ENCODE data around the gene LY6G5B. TPM values are rescaled to one million over a fixed set of nuclear protein-coding genes. Genes with fewer than 3 reads are reported as not detected.
A peak's percentile ranks its signal among the peaks of the same experiment; 100 is the strongest.

The LY6G5B gene
- total and polyA plus RNA-seq, 2 donors from 2014 or later: 2.5 to 15.1 TPM

DNA sequence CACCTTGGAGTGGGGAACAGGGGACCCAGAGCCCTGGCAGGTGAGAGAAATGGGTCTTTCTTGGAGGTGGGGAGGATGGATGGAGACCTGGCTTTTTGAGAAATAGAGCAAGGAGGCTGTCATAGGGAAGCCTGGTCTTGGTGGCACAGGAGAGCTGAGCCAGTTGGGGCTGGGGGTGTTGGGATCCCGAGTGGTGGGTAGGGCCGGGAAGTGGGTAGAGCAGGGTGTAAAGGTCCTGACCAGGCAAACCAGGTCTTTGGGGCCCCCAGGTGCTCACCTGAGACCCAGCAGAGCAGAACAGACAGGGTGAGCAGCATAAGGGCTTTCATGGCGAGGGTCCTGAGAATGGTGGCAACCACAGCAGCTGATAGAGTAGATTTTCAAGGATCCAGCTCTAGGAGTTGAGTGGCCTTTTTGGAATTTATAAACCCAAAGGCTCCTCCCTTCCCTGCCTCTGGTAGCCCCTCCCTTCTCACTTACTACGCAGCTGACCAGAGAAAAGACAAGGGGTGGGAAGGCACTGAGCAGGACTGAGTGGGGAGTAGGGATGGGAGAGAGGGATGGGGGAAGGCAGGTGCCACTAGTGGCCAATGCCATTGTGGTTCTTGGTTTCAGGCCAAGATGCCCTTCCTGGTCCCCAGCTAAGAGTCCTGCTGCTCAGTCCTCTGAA is 51.7 kb downstream of the LY6G5B start, which contains the start of gene LY6G6C:
LY6G6C (minus strand) TSS at position 396 of the 670 bp plus-strand sequence; CDS start at position 329, 67 bp downstream.
- Histone ChIP-seq H3K27me3 (ENCODE audit: control insufficient read depth, insufficient read depth, low read length) (no peaks in the 10 kb centered on the region), H3K4me3 (ENCODE audit: low read length in 3 of 3) (no peak within 1 kb of the TSS), H3K9ac (ENCODE audit: low read length in 3 of 3) (no peak within 1 kb of the TSS), H3K36me3 (ENCODE audit: control insufficient read depth in 2 of 3, insufficient read depth in 3 of 3, low read length in 3 of 3) (peaks cover under 1 to 8% (median under 1%) of the 10 kb centered on the region in 3 donors), H3K4me1 (ENCODE audit: control insufficient read depth in 2 of 3, insufficient read depth in 2 of 3, low read depth in 1 of 3, low read length in 3 of 3) (no peaks in the 10 kb centered on the region), H3K9me3 (ENCODE audit: control insufficient read depth in 2 of 3, insufficient read depth in 1 of 3, low read length in 3 of 3) (no peaks in the 10 kb centered on the region), H3K27ac (ENCODE audit: low read depth in 2 of 2, low read length in 2 of 2) (no peak within 1 kb of the TSS)
- TF ChIP-seq, protein P1, sequence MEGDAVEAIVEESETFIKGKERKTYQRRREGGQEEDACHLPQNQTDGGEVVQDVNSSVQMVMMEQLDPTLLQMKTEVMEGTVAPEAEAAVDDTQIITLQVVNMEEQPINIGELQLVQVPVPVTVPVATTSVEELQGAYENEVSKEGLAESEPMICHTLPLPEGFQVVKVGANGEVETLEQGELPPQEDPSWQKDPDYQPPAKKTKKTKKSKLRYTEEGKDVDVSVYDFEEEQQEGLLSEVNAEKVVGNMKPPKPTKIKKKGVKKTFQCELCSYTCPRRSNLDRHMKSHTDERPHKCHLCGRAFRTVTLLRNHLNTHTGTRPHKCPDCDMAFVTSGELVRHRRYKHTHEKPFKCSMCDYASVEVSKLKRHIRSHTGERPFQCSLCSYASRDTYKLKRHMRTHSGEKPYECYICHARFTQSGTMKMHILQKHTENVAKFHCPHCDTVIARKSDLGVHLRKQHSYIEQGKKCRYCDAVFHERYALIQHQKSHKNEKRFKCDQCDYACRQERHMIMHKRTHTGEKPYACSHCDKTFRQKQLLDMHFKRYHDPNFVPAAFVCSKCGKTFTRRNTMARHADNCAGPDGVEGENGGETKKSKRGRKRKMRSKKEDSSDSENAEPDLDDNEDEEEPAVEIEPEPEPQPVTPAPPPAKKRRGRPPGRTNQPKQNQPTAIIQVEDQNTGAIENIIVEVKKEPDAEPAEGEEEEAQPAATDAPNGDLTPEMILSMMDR (IDR thresholded peaks at IDR 0.05; ENCODE audit: borderline replicate concordance, extremely low read depth, insufficient read depth): no peak
- intact Hi-C loops (cut with DNase I): no loop called here
- FAIRE-seq: no peak
- peak in 1 of 5 donors; percentile 6 for DNase-seq

DNA sequence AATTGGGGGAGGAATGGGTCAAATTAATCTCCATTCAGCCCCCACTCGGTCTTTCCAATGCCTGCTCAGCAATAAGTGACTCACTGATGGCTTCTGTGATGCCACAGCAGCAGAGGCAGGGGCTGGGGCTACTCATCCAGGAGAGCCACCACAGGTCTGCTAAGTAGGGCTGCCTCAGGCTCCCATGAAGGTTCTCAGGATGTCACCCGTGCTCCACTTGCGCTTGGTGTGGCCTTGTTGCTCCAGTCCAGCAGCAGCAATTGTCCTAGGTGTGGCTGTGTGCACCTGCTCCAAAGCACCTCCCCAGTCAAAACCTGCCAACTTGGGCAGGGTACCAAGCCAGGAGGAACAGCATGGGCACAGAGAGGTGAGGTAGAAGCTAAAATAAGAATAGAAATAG is 52.4 kb downstream of the LY6G5B start:
- FAIRE-seq (no peak), DNase-seq (peak in 1 of 5 donors; percentile 34)
- no peaks in the 10 kb centered on the region for H3K9me3 ChIP-seq (ENCODE audit: control insufficient read depth in 2 of 3, insufficient read depth in 1 of 3, low read length in 3 of 3)
- H3K4me3 ChIP-seq (ENCODE audit: low read length in 3 of 3): no peak overlapping the region
- H3K27me3 ChIP-seq (ENCODE audit: control insufficient read depth, insufficient read depth, low read length): no peaks in the 10 kb centered on the region
- intact Hi-C loops (cut with DNase I): no loop called here
- peaks cover 5 to 14% (median 6%) of the 10 kb centered on the region in 3 donors for H3K36me3 ChIP-seq (ENCODE audit: control insufficient read depth in 2 of 3, insufficient read depth in 3 of 3, low read length in 3 of 3)
- no peak overlapping the region for H3K27ac ChIP-seq (ENCODE audit: low read depth in 2 of 2, low read length in 2 of 2)
- TF ChIP-seq, protein P1 (IDR thresholded peaks at IDR 0.05; ENCODE audit: borderline replicate concordance, extremely low read depth, insufficient read depth): no peak
- no peaks in the 10 kb centered on the region for H3K4me1 ChIP-seq (ENCODE audit: control insufficient read depth in 2 of 3, insufficient read depth in 2 of 3, low read depth in 1 of 3, low read length in 3 of 3)
- H3K9ac ChIP-seq (ENCODE audit: low read length in 3 of 3): no peak overlapping the region

Small RNA genes within 50 kb of the gene (microRNA-seq; reads per million reads assigned to microRNA genes)
- gene MIR4646 (not detected), gene MIR6832 (not detected)

Other genes starting within 250 kb of the LY6G5B start
Only the 30 nearest of the 37 such genes appear.
- gene MCCD1, start 141.0 kb upstream of the LY6G5B start, total RNA-seq: 3.5 TPM
- gene MCCD1, start 141.0 kb upstream of the LY6G5B start, polyA plus RNA-seq (ENCODE audit: insufficient read depth, low read depth, low replicate concordance): 325 TPM
- 295 TPM for gene DDX39B, start 128.0 kb upstream of the LY6G5B start, total RNA-seq
- gene DDX39B, start 128.0 kb upstream of the LY6G5B start, polyA plus RNA-seq (ENCODE audit: insufficient read depth, low read depth, low replicate concordance): 183 TPM
- gene ATP6V1G2, start 123.4 kb upstream of the LY6G5B start, total RNA-seq: 1.2 TPM
- gene ATP6V1G2, start 123.4 kb upstream of the LY6G5B start, polyA plus RNA-seq (ENCODE audit: insufficient read depth, low read depth, low replicate concordance): 6.0 TPM
- gene NFKBIL1, start 122.4 kb upstream of the LY6G5B start, total RNA-seq: 20.0 TPM
- gene NFKBIL1, start 122.4 kb upstream of the LY6G5B start, polyA plus RNA-seq (ENCODE audit: insufficient read depth, low read depth, low replicate concordance): 28.2 TPM
- gene LTA, start 97.7 kb upstream of the LY6G5B start, total RNA-seq: 0.35 TPM
- not detected for gene LTA, start 97.7 kb upstream of the LY6G5B start, polyA plus RNA-seq (ENCODE audit: insufficient read depth, low read depth, low replicate concordance)
- 5.4 TPM for gene TNF, start 94.4 kb upstream of the LY6G5B start, total RNA-seq
- 0.69 TPM for gene TNF, start 94.4 kb upstream of the LY6G5B start, polyA plus RNA-seq (ENCODE audit: insufficient read depth, low read depth, low replicate concordance)
- gene LTB, start 87.6 kb upstream of the LY6G5B start, total RNA-seq: 18.5 TPM
- 6.6 TPM for gene LTB, start 87.6 kb upstream of the LY6G5B start, polyA plus RNA-seq (ENCODE audit: insufficient read depth, low read depth, low replicate concordance)
- gene LST1, start 83.7 kb upstream of the LY6G5B start, total RNA-seq: 31.5 TPM
- 14.8 TPM for gene LST1, start 83.7 kb upstream of the LY6G5B start, polyA plus RNA-seq (ENCODE audit: insufficient read depth, low read depth, low replicate concordance)
- 0.82 TPM for gene NCR3, start 77.0 kb upstream of the LY6G5B start, total RNA-seq
- not detected for gene NCR3, start 77.0 kb upstream of the LY6G5B start, polyA plus RNA-seq (ENCODE audit: insufficient read depth, low read depth, low replicate concordance)
- gene AIF1, start 54.7 kb upstream of the LY6G5B start, total RNA-seq: 44.1 TPM
- gene AIF1, start 54.7 kb upstream of the LY6G5B start, polyA plus RNA-seq (ENCODE audit: insufficient read depth, low read depth, low replicate concordance): 121 TPM
- gene PRRC2A, start 49.3 kb upstream of the LY6G5B start, total RNA-seq: 159 TPM
- 84.6 TPM for gene PRRC2A, start 49.3 kb upstream of the LY6G5B start, polyA plus RNA-seq (ENCODE audit: insufficient read depth, low read depth, low replicate concordance)
- gene BAG6, start 17.3 kb upstream of the LY6G5B start, total RNA-seq: 232 TPM
- gene BAG6, start 17.3 kb upstream of the LY6G5B start, polyA plus RNA-seq (ENCODE audit: insufficient read depth, low read depth, low replicate concordance): 215 TPM
- gene APOM, start 14.1 kb upstream of the LY6G5B start, total RNA-seq: 4.6 TPM
- gene APOM, start 14.1 kb upstream of the LY6G5B start, polyA plus RNA-seq (ENCODE audit: insufficient read depth, low read depth, low replicate concordance): 154 TPM
- gene C6orf47, start 9.2 kb upstream of the LY6G5B start, total RNA-seq: 26.5 TPM
- 25.5 TPM for gene C6orf47, start 9.2 kb upstream of the LY6G5B start, polyA plus RNA-seq (ENCODE audit: insufficient read depth, low read depth, low replicate concordance)
- 17.7 TPM for gene GPANK1, start 5.0 kb upstream of the LY6G5B start, total RNA-seq
- gene GPANK1, start 5.0 kb upstream of the LY6G5B start, polyA plus RNA-seq (ENCODE audit: insufficient read depth, low read depth, low replicate concordance): 28.6 TPM
- gene CSNK2B, start 3.9 kb upstream of the LY6G5B start, total RNA-seq: 130 TPM
- 270 TPM for gene CSNK2B, start 3.9 kb upstream of the LY6G5B start, polyA plus RNA-seq (ENCODE audit: insufficient read depth, low read depth, low replicate concordance)
- 2.5 TPM for gene LY6G5C, start 11.1 kb downstream of the LY6G5B start, total RNA-seq
- gene LY6G5C, start 11.1 kb downstream of the LY6G5B start, polyA plus RNA-seq (ENCODE audit: insufficient read depth, low read depth, low replicate concordance): 4.6 TPM
- 48.7 TPM for gene ABHD16A, start 33.3 kb downstream of the LY6G5B start, total RNA-seq
- 50.2 TPM for gene ABHD16A, start 33.3 kb downstream of the LY6G5B start, polyA plus RNA-seq (ENCODE audit: insufficient read depth, low read depth, low replicate concordance)
- gene LY6G6F, start 36.9 kb downstream of the LY6G5B start, total RNA-seq: not detected
- gene LY6G6F, start 36.9 kb downstream of the LY6G5B start, polyA plus RNA-seq (ENCODE audit: insufficient read depth, low read depth, low replicate concordance): not detected
- gene LY6G6D, start 45.4 kb downstream of the LY6G5B start, total RNA-seq: not detected
- gene LY6G6D, start 45.4 kb downstream of the LY6G5B start, polyA plus RNA-seq (ENCODE audit: insufficient read depth, low read depth, low replicate concordance): not detected
- not detected for gene LY6G6C, start 51.8 kb downstream of the LY6G5B start, total RNA-seq
- gene LY6G6C, start 51.8 kb downstream of the LY6G5B start, polyA plus RNA-seq (ENCODE audit: insufficient read depth, low read depth, low replicate concordance): not detected
- gene MPIG6B, start 53.4 kb downstream of the LY6G5B start, total RNA-seq: 0.60 TPM
- gene MPIG6B, start 53.4 kb downstream of the LY6G5B start, polyA plus RNA-seq (ENCODE audit: insufficient read depth, low read depth, low replicate concordance): not detected
- gene DDAH2, start 59.3 kb downstream of the LY6G5B start, total RNA-seq: 98.9 TPM
- 147 TPM for gene DDAH2, start 59.3 kb downstream of the LY6G5B start, polyA plus RNA-seq (ENCODE audit: insufficient read depth, low read depth, low replicate concordance)
- 456 TPM for gene CLIC1, start 66.6 kb downstream of the LY6G5B start, total RNA-seq
- 489 TPM for gene CLIC1, start 66.6 kb downstream of the LY6G5B start, polyA plus RNA-seq (ENCODE audit: insufficient read depth, low read depth, low replicate concordance)
- 23.7 TPM for gene MSH5, start 70.0 kb downstream of the LY6G5B start, total RNA-seq
- gene MSH5, start 70.0 kb downstream of the LY6G5B start, polyA plus RNA-seq (ENCODE audit: insufficient read depth, low read depth, low replicate concordance): 14.4 TPM
- gene SAPCD1, start 92.7 kb downstream of the LY6G5B start, total RNA-seq: 6.5 TPM
- 6.8 TPM for gene SAPCD1, start 92.7 kb downstream of the LY6G5B start, polyA plus RNA-seq (ENCODE audit: insufficient read depth, low read depth, low replicate concordance)
- gene VWA7, start 107.4 kb downstream of the LY6G5B start, total RNA-seq: 32.5 TPM
- gene VWA7, start 107.4 kb downstream of the LY6G5B start, polyA plus RNA-seq (ENCODE audit: insufficient read depth, low read depth, low replicate concordance): 10.2 TPM
- gene VARS1, start 125.8 kb downstream of the LY6G5B start, total RNA-seq: 79.0 TPM
- 30.3 TPM for gene VARS1, start 125.8 kb downstream of the LY6G5B start, polyA plus RNA-seq (ENCODE audit: insufficient read depth, low read depth, low replicate concordance)
- gene LSM2, start 137.0 kb downstream of the LY6G5B start, total RNA-seq: 41.6 TPM
- gene LSM2, start 137.0 kb downstream of the LY6G5B start, polyA plus RNA-seq (ENCODE audit: insufficient read depth, low read depth, low replicate concordance): 70.6 TPM
- gene HSPA1L, start 145.3 kb downstream of the LY6G5B start, total RNA-seq: 1.7 TPM
- gene HSPA1L, start 145.3 kb downstream of the LY6G5B start, polyA plus RNA-seq (ENCODE audit: insufficient read depth, low read depth, low replicate concordance): 2.3 TPM